A549 (cell line): ENCODE data around the gene NR3C1.

Experiments used
- CEBPB ChIP-seq, 2 experiments: fragments of >200 bp in 1 of 2; sonication (Bioruptor Twin) in 1 of 2; formaldehyde crosslinking in 1 of 2; IDR thresholded peaks; 2 replicates each; pipeline ENCODE4 v1.6.1; 2012 to 2016
- CHD2 ChIP-seq: fragments of 150-350 bp; IDR thresholded peaks from 2 replicates; pipeline ENCODE4 v1.6.1; 2014; ENCODE audit warnings: low read length; ENCODE audit not compliant: partially characterized antibody
- CTCF ChIP-seq: fragments of >200 bp; sonication (Bioruptor Twin); formaldehyde crosslinking; IDR thresholded peaks from 3 replicates; pipeline ENCODE4 v1.5.1; 2016
- ELK1 ChIP-seq: fragments of 150-350 bp; IDR thresholded peaks from 2 replicates; pipeline ENCODE4 v1.6.1; 2014; ENCODE audit warnings: low read depth, mild to moderate bottlenecking, low read length
- EP300 ChIP-seq, 2 experiments: fragments of >200 bp; sonication (Bioruptor Twin); formaldehyde crosslinking; IDR thresholded peaks; 2 replicates in 1 of 2; 3 replicates in 1 of 2; pipeline ENCODE4 v1.6.1; 2016 to 2017
- JUN ChIP-seq, 2 experiments: fragments of >200 bp; sonication (Bioruptor Twin); formaldehyde crosslinking; IDR thresholded peaks; 2 replicates in 1 of 2; 3 replicates in 1 of 2; pipeline ENCODE4 v1.6.1; 2016 to 2017
- JUNB ChIP-seq: fragments of >200 bp; sonication (Bioruptor Twin); formaldehyde crosslinking; IDR thresholded peaks from 2 replicates; pipeline ENCODE4 v1.6.1; 2016
- KDM5A ChIP-seq: fragments of 200-600 bp; sonication (generic); IDR thresholded peaks from 2 replicates; pipeline ENCODE4 v1.6.1; 2016; ENCODE audit warnings: antibody characterized with exemption, mild to moderate bottlenecking
- MAX ChIP-seq: IDR thresholded peaks from 2 replicates; pipeline ENCODE4 v1.6.1; 2012
- POLR2A ChIP-seq: IDR thresholded peaks from 2 replicates; pipeline ENCODE4 v1.6.1; 2012; ENCODE audit warnings: mild to moderate bottlenecking, low read length
- POLR2AphosphoS2 ChIP-seq: conservative IDR thresholded peaks from 2 replicates; pipeline ENCODE4 v1.6.1; 2012; ENCODE audit warnings: low read length, improper control_type of control experiment, inconsistent platforms
- RAD21 ChIP-seq, 2 experiments: fragments of >200 bp in 1 of 2; sonication (Bioruptor Twin) in 1 of 2; formaldehyde crosslinking in 1 of 2; IDR thresholded peaks in 1 of 2; conservative IDR thresholded peaks in 1 of 2; 2 replicates in 1 of 2; 3 replicates in 1 of 2; pipeline ENCODE4 v1.6.1; 2012 to 2018; ENCODE audit warnings: inconsistent platforms in 1 of 2
- RCOR1 ChIP-seq: fragments of 150-350 bp; IDR thresholded peaks from 2 replicates; pipeline ENCODE4 v1.6.1; 2014; ENCODE audit warnings: antibody characterized with exemption, low read length, low read depth
- USF2 ChIP-seq: fragments of 450-650 bp; IDR thresholded peaks from 2 replicates; pipeline ENCODE4 v1.6.1; 2014; ENCODE audit warnings: antibody characterized with exemption

DNA sequence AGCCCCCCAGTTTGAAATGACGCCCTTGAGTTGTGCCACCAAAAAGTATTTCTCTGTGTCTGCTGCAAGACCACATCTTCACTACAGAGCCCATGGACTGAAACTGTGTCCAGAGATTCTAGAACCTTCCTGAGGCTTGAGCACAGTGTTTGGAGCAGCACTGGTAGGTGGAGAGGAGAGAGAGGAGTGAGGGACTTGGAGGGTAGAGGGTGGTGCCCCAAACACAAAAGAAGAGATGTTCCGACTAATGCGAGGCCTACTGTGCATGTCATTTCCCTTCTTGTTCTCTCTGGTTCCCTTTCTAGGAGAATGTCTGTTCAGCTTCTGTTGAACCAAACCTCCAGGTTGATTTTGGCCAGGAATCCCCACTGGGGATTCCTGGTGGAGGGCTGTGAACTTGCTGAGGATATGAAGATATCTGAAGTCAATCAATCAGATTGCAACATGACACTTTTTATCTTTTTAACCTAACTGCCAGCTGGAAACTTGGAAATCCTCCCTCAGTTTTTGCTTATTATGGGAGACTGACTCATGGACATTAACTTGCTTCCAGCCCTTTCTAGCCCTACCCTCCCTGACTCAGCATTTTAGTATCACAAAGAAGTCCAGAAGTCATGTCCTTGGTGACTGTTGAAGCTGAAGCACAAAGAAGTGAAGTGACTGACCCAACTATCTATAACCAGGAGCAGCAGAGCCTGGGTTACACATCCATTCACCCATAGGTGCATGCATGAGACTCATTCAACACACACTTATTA is 154.5 kb downstream of the NR3C1 start:
- TF ChIP-seq JUN (IDR thresholded peaks at IDR 0.05) (no peak), CTCF (no peak), RAD21 (conservative IDR thresholded peaks at IDR 0.05 in 1 of 2, IDR thresholded peaks at IDR 0.05 in 1 of 2) (no peak), MAX (no peak), CEBPB (IDR thresholded peaks at IDR 0.05) (peak; percentile 22 to 48; a peak in 2 of 4 replicates), ELK1 (no peak), USF2 (no peak), POLR2A (no peak), JUNB (peak; percentile 65), CHD2 (no peak), EP300 (IDR thresholded peaks at IDR 0.05) (no peak), KDM5A (no peak), POLR2AphosphoS2 (no peak), RCOR1 (no peak)
